Activated T-cell treated with anti-CD3 and anti-CD28 coated beads, Interleukin-2, amount 50 U/mL, for 72 hours (primary cell): ENCODE measurements around the gene SPATS2. TPM values are rescaled to one million over a fixed set of nuclear protein-coding genes. Genes with fewer than 3 reads are reported as not detected.

Experiments used
- ATAC-seq, 2 donors: fragments of 150-1000 bp; cut with Tn5 transposase; replicated peaks in 1 of 2; 2 replicates each; pipeline ENCODE4 v1.10.0; 2021; ENCODE audit warnings: moderate library complexity in 2 of 2, mild to moderate bottlenecking in 1 of 2
- DNase-seq, 2 donors: peaks; one replicate each; pipeline ENCODE4 v3.0.0; 2021 to 2022; ENCODE audit warnings: mixed read lengths in 1 of 2
- H3K27ac Mint-ChIP-seq: one replicate; pipeline ENCODE4 v1.8.0; 2022; ENCODE audit warnings: mild to moderate bottlenecking, moderate library complexity, mixed read lengths
- H3K27me3 Mint-ChIP-seq: one replicate; pipeline ENCODE4 v1.8.0; 2022; ENCODE audit warnings: low read depth, mixed read lengths
- H3K36me3 Mint-ChIP-seq, 2 donors: one replicate each; pipeline ENCODE4 v1.8.0; 2022; ENCODE audit warnings: mixed read lengths in 2 of 2, mild to moderate bottlenecking in 1 of 2; ENCODE audit not compliant: insufficient read depth in 2 of 2
- H3K4me1 Mint-ChIP-seq: one replicate; pipeline ENCODE4 v1.8.0; 2022; ENCODE audit warnings: low read depth, mixed read lengths
- H3K4me3 Mint-ChIP-seq, 2 donors: one replicate each; pipeline ENCODE4 v1.8.0; 2022; ENCODE audit warnings: mild to moderate bottlenecking in 2 of 2, mixed read lengths in 2 of 2, moderate library complexity in 2 of 2
- H3K9me3 Mint-ChIP-seq, 2 donors: one replicate each; pipeline ENCODE4 v1.8.0; 2022; ENCODE audit warnings: mixed read lengths in 2 of 2
- total RNA-seq, 2 donors: library from RNA; stranded (reverse); gene quantifications; one replicate each; pipeline ENCODE4 v1.2.3, GENCODE V29; 2022

The SPATS2 gene
- total RNA-seq, 2 donors from 2014 or later, result 12.3 to 16.4 TPM

DNA sequence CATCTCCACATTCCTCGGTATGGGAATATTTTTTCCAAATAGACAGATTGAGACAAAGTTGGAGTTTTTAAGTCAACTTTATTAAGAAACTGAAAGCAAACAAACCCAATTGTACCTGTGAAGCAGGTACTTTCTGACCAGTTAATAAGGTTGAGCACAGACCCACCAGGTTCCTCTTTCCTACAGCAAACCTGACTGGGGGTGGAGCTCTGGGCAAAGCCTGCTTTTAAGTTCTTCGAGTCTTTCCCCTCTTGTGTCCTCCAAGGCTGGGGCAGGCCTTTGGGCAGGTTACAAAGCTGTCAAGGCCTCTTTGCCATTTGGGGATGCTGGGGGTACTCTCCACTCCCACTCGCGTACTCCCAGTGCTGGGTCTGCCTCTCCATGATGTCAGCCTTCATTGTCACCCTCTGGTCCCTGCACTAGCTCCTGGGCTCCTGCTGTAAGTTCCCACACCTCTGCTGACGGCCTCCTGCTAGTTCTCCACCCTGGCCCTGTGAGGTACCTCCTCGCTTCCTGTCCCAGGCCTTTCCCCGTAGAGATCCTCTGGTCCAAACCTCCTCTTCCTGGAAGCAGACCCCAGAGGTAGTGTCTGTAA lies 174.7 kb downstream of the SPATS2 start:
- ATAC-seq, result no peak
- peaks cover 39% of the 10 kb centered on the region for H3K27me3 Mint-ChIP-seq
- no peaks in the 10 kb centered on the region for H3K9me3 Mint-ChIP-seq
- no peak overlapping the region for H3K4me3 Mint-ChIP-seq
- peaks cover 13% of the 10 kb centered on the region for H3K4me1 Mint-ChIP-seq
- H3K27ac Mint-ChIP-seq, result no peak overlapping the region
- no peaks in the 10 kb centered on the region for H3K36me3 Mint-ChIP-seq
- no peak for DNase-seq

- no peak for DNase-seq
- peaks cover 33% of the 10 kb centered on the region for H3K27me3 Mint-ChIP-seq
- ATAC-seq, result no peak
- H3K36me3 Mint-ChIP-seq, result no peaks in the 10 kb centered on the region
- no peak overlapping the region for H3K4me3 Mint-ChIP-seq
- no peaks in the 10 kb centered on the region for H3K9me3 Mint-ChIP-seq
- no peak overlapping the region for H3K27ac Mint-ChIP-seq
- peaks cover 11% of the 10 kb centered on the region for H3K4me1 Mint-ChIP-seq
Measured at GRCh38 chr12:49542592-49543160, 175.4 kb downstream of the SPATS2 start.

GRCh38 chr12:49543221-49543913 lies 176.1 kb downstream of the SPATS2 start:
- Mint-ChIP-seq H3K9me3 (no peaks in the 10 kb centered on the region), H3K4me1 (peaks cover 16% of the 10 kb centered on the region), H3K27ac (no peak overlapping the region), H3K27me3 (peaks cover 32% of the 10 kb centered on the region), H3K4me3 (no peak overlapping the region), H3K36me3 (no peaks in the 10 kb centered on the region)
- no peak for DNase-seq
- ATAC-seq, result no peak

- ATAC-seq (no peak), DNase-seq (no peak)
- Mint-ChIP-seq H3K27ac (no peak overlapping the region), H3K27me3 (peaks cover 33% of the 10 kb centered on the region), H3K9me3 (no peaks in the 10 kb centered on the region), H3K4me3 (no peak overlapping the region), H3K36me3 (no peaks in the 10 kb centered on the region), H3K4me1 (peaks cover 23% of the 10 kb centered on the region)
Measured at GRCh38 chr12:49543914-49544815, 176.9 kb downstream of the SPATS2 start.

GRCh38 chr12:49545815-49546214 lies 178.6 kb downstream of the SPATS2 start:
- no peak overlapping the region for H3K4me3 Mint-ChIP-seq
- H3K4me1 Mint-ChIP-seq, result peaks cover 11% of the 10 kb centered on the region
- ATAC-seq (no peak), DNase-seq (no peak)
- H3K9me3 Mint-ChIP-seq, result no peaks in the 10 kb centered on the region
- no peaks in the 10 kb centered on the region for H3K36me3 Mint-ChIP-seq
- no peak overlapping the region for H3K27ac Mint-ChIP-seq
- H3K27me3 Mint-ChIP-seq, result peaks cover 20% of the 10 kb centered on the region

- Mint-ChIP-seq H3K4me1 (peaks cover 11% of the 10 kb centered on the region), H3K27ac (no peak overlapping the region), H3K27me3 (peaks cover 13% of the 10 kb centered on the region), H3K36me3 (no peaks in the 10 kb centered on the region), H3K4me3 (no peak overlapping the region), H3K9me3 (no peaks in the 10 kb centered on the region)
- no peak for DNase-seq
- no peak for ATAC-seq
Measured at GRCh38 chr12:49546481-49546880, 179.2 kb downstream of the SPATS2 start.

DNA sequence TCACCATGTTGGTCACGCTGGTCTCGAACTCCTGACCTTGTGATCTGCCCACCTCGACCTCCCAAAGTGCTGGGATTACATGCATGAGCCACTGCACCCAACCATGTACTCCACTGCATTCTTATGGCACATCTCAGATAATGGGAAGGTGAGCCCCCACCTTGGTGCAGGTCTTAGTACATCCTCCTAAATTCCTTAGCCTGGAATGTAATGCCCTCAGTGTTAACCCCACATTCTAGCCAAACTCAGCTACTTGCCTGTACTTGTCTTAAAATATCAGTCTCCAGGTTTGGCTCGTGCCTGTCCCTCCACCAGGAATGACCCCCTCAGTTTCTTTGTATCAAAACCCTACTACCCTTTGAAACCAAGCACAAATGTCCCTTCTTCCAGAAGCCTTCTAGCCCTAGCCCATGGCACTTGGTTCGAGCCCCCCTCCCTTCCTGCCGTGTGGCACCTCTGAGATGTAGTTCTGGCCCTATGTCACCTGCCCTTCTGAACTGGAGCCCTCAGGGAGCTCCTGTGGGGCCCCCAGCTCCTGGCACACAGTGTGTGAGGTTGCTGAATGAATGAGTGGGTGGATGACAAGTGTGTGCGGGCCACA lies 179.9 kb downstream of the SPATS2 start:
- ATAC-seq (no peak), DNase-seq (no peak)
- Mint-ChIP-seq H3K27me3 (peaks cover 13% of the 10 kb centered on the region), H3K4me3 (no peak overlapping the region), H3K36me3 (no peaks in the 10 kb centered on the region), H3K9me3 (no peaks in the 10 kb centered on the region), H3K4me1 (peaks cover 11% of the 10 kb centered on the region), H3K27ac (no peak overlapping the region)

- Mint-ChIP-seq H3K27ac (no peak overlapping the region), H3K27me3 (peaks cover 13% of the 10 kb centered on the region), H3K9me3 (no peaks in the 10 kb centered on the region), H3K4me3 (peak overlapping the region; percentile 68 to 75), H3K36me3 (no peaks in the 10 kb centered on the region), H3K4me1 (peaks cover 11% of the 10 kb centered on the region)
- DNase-seq (no peak), ATAC-seq (no peak)
Measured at GRCh38 chr12:49548481-49548821, 181.2 kb downstream of the SPATS2 start.

DNA sequence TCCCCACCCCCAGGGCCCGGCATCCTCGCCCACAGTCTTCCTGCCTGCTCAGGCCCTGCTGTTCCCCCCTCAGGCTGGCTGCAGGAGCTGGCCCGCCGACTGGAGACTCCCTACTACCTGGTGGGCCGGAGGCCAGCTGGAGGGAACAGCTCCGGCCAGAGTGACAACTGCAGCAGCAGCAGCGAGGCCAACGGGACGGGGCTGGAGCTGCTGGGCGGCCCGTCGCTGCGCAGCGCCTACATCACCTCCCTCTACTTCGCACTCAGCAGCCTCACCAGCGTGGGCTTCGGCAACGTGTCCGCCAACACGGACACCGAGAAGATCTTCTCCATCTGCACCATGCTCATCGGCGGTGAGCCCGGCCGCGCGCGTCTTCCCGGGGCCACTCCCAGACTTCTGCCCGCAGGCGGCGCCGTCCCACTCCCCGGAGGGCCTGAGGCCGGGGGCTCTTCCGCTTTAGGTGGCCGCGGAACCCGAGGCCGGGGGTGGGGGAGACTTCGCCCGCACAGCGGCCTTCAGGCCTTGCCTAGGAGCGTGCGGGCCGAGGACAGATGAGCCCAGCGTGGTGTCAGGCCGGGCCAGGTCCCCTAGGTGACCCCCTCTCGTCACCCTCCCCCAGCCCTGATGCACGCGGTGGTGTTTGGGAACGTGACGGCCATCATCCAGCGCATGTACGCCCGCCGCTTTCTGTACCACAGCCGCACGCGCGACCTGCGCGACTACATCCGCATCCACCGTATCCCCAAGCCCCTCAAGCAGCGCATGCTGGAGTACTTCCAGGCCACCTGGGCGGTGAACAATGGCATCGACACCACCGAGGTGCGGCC lies 181.8 kb downstream of the SPATS2 start:
- DNase-seq, result peak; percentile 42 to 47
- ATAC-seq, result peak; percentile 51 to 60
- Mint-ChIP-seq H3K36me3 (no peaks in the 10 kb centered on the region), H3K4me3 (peak overlapping the region; percentile 68 to 75), H3K9me3 (no peaks in the 10 kb centered on the region), H3K4me1 (peaks cover 11% of the 10 kb centered on the region), H3K27me3 (peaks cover 13% of the 10 kb centered on the region), H3K27ac (no peak overlapping the region)

DNA sequence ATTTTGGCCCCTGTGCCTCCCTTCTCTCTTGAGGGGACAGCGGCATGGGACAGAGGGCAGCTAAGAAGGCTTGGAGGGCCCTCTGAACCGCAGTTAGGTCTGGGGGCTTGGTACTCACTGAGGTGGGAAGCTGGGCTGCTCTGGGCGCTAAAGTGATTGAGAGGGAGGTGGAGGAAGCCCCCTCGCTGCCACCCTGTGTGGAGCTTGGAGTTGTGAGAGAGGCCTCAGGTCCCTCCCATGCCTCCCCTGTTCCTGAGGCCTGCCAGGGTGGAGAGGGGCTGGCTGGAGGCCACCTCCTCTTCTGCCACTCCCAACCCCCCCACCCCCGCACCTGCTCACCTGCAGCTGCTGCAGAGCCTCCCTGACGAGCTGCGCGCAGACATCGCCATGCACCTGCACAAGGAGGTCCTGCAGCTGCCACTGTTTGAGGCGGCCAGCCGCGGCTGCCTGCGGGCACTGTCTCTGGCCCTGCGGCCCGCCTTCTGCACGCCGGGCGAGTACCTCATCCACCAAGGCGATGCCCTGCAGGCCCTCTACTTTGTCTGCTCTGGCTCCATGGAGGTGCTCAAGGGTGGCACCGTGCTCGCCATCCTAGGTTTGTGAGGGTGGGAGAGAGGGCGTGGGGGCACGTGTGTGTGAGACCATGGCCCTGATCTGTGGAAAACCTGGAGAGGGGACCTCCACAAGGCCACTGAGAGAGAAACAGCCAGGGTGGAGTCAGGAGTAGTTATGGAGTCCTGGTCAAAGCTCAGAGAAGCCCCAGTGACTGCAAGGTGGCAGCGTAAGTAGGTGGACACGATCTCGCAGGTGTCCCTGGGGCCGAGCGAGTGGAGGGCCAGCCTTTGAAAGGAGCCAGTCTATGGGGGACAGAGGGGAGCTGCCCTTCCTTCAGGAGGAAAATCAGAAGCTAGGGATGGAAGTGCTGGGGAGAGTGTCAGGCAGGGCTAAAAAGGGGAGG lies 182.8 kb downstream of the SPATS2 start:
- Mint-ChIP-seq H3K4me1 (peaks cover 11% of the 10 kb centered on the region), H3K27ac (no peak overlapping the region), H3K27me3 (peaks cover 13% of the 10 kb centered on the region), H3K36me3 (no peaks in the 10 kb centered on the region), H3K9me3 (no peaks in the 10 kb centered on the region), H3K4me3 (peak overlapping the region; percentile 68 to 75)
- ATAC-seq (no peak), DNase-seq (no peak)

- no peak overlapping the region for H3K4me3 Mint-ChIP-seq
- H3K27me3 Mint-ChIP-seq, result peaks cover 11% of the 10 kb centered on the region
- H3K9me3 Mint-ChIP-seq, result no peaks in the 10 kb centered on the region
- H3K36me3 Mint-ChIP-seq, result no peaks in the 10 kb centered on the region
- no peak overlapping the region for H3K27ac Mint-ChIP-seq
- no peak for DNase-seq
- no peak for ATAC-seq
- H3K4me1 Mint-ChIP-seq, result peaks cover 11% of the 10 kb centered on the region
Measured at GRCh38 chr12:49550693-49551252, 183.5 kb downstream of the SPATS2 start.
